Endometrium (tissue), 2 donors: ENCODE results near the gene SPATA3.

ENCODE experiments used
- FAIRE-seq: peaks from 2 replicates; lab custom pipeline; 2012; peaks lifted over from hg19 to GRCh38; lab: Jason Lieb, UNC
- donor health status: control.
- donor health status: control.

SPATA3 gene

GRCh38 chr2:231050018-231050901, 54.3 kb downstream of the SPATA3 start:
- FAIRE-seq, result no peak

GRCh38 chr2:231051116-231051515, 55.2 kb downstream of the SPATA3 start:
- no peak for FAIRE-seq

- no peak for FAIRE-seq
These were observed 56.9 kb downstream of the SPATA3 start for GRCh38 chr2:231052494-231053451.

- FAIRE-seq, result no peak
These were observed 57.9 kb downstream of the SPATA3 start for GRCh38 chr2:231053846-231054245.

- FAIRE-seq, result peak; percentile 88
These were observed 60.8 kb downstream of the SPATA3 start, which contains the start of gene PSMD1 for GRCh38 chr2:231056453-231057416. Gene PSMD1, plus strand, starts transcription at chr2:231056867. Its CDS starts 159 bp downstream, at chr2:231057026.

- FAIRE-seq, result no peak
These were observed 61.7 kb downstream of the SPATA3 start for GRCh38 chr2:231057590-231057989.
